ENCODE measurements around the gene C1RL.
"Not testable (repeated sequence)": the region's sequence is repeated elsewhere in the genome, so short reads cannot be mapped to it uniquely, and the experiment has no call there.

C1RL gene

DNA sequence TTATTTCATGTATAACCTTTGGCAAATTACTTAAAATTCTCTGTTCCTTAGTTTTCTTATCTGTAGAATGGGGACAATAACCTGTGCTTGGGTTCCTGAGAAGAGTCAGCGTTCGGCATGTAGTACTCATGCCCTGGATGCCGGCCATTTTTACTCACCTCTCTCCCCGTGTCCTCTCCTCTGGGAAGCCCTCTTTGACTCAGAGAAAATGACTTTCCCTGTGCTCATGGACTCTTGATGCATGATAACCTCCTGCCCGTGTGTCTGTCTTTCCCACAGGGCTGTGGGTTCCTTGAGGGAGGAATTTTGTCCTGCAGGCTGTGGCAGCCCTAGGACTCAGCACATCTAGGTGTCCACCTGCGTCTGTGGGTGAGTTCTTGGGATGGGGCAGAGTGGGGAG lies 5.8 kb upstream of the C1RL start:
- DNase-seq (ENCODE audit: low read depth in 3 of 3), result no peak

- DNase-seq (ENCODE audit: low read depth in 3 of 3), result no peak
Measured at GRCh38 chr12:7114008-7114407, 5.0 kb upstream of the C1RL start.

DNA sequence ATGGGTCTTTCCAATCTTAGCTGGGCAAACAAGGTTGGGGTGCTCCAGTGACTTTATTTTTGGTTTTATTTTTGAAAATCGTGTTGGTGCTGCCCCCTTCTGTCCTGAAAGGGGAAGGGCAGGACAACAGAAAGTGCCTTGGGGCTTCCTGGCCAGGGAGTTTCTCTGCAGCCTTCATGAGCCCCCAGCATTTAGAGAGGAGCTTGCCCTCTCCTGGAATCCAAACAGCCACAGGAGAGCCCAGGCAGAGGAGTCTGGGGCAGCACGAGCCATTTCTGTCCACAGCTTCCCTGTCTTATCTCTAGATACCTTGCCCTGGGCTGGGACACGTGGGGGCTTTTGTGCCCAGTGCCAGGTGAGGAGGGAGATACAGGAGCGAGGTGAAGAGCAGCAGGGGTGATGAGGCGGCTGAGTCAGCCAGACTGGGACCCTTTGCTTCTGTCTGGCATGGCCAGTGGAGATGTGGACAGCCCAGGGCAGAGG lies 4.4 kb upstream of the C1RL start:
- no peak for DNase-seq (ENCODE audit: low read depth in 3 of 3)

DNA sequence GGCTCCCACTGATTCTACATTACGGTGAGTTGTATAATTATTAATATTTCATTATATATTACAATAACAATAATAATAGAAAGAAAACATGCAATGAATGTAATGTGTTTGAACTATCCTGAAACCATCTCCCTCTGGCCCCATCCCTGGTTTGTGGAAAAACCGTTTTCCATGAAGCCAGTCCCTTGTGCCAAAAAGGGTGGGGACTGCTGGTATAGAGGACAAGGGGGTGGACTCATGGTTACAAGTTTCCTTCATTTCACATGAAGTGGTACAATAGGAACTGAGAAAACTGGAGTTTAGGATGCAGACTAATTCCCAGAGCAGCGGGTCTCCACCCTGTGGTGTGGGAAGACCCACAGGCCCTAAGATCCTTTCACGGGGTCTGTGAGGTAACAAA lies 3.0 kb upstream of the C1RL start:
- DNase-seq (ENCODE audit: low read depth in 3 of 3), result no peak

DNA sequence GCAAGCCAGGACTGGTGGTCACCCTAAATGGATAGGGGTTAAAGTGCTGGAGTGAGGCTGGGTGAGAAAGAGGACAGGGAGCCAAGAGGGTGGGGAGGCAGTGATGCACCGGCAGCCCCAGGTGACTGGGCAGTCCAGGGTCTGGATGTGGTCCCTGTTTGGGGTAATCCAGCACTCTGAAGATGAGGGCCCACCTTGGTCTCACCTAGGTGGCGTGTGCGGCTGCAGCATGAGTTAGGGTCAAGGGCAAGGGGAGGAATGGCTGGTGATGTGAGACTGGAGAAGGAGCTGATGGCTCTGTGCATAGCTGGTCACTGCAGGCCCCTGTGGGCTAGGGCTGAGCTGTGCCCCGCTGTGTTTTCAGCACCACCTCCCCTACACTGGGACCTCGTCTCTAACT lies 1.6 kb upstream of the C1RL start:
- no peak for DNase-seq (ENCODE audit: low read depth in 3 of 3)

DNA sequence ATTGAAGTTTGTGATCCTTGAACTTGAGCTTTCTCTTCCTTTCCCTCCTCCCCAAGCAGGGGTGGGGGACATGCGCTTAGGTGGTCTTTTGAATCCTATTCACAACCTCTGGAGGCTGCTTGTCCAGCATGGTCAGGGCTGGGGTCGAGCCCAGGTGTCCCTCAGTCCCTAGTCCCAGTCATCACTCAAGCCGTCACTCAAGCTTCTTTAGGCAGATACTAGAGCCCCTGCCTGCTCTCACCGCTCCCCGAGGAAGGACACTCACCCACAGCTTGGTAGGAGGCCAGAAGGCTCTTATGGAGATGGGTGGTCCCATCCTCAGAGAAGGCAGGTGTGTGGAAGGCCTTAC lies 532 bp upstream of the C1RL start:
- no peak for DNase-seq (ENCODE audit: low read depth in 3 of 3)

DNA sequence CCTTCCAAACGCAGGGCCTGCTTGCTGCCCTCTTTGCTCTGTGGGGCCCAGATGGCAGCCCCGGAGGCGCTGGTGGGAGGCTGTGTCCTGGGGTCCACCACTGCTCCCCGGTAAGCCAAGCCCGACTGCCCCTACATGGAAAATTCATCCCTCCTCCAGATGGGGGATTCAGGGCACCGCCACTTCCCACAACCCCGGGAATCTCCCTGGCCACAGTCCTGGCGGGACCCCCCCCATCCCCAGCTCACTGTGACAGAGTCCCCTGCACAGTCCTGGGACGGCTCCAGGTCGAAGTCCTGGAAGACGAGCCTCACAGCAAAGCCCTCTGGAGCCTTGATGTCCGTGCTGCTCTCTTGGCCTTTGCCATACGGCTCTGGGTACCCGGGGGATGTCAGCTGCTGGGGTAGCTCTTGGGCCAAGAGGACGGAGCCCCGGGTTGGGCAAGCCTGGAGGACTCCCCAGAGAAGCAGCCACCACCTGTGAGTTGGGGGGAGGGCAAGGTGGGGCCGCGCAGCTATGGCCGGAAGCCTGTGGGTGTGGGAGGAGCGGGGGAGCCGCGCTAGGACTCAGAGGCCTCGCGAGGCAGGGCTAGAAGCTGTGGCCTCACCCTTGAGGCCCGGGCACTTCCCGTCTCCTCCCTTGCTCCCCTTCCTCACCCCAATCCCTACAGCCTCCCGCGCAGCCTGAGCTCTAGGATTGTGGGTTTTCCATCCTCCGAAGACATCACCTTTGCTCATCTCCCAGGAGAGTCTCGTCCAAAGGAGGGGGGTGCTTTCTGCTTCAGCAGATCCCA lies 815 bp downstream of the C1RL start:
- peak; percentile 52 to 53 (median 53) for DNase-seq (ENCODE audit: low read depth in 3 of 3)

GRCh38 chr12:7107636-7108002 lies 1.4 kb downstream of the C1RL start:
- DNase-seq (ENCODE audit: low read depth in 3 of 3), result no peak

DNA sequence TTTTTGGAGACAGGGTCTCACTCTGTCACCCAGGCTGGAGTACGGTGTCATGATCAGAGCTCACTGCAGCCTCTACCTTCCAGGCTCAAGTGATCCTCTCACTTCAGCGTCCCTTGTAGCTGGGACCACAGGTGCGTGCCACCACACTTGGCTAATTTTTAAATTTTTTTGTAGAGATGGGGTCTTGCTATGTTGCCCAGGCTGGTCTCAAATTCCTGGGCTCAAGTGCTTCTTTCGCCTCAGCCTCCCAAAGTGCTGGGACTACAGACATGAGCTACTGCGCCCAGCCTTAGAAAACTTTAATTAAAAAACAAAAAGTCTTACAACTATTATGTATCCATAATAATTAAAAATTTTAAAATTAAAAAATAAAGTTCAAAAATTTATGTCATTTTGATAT lies 1.8 kb downstream of the C1RL start:
- DNase-seq (ENCODE audit: low read depth in 3 of 3), result not testable (repeated sequence)

DNA sequence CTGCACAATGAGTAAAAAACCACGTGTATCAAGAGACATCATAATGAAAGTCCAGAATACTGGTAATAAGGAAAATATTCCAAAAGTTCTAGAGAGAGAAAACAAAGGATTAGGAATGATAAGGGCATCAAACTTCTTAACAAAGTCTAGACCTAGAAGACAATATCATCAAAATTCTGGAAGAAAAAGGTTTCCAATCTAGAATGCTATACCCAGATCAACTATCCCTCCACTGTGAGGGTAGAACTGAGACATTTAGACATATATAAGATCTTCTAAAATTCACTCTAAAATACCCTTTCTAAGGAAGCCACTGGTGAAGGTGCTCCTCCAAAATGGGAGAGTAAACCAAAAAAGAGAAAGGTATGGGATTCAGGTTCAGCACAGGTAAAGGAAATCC lies 2.9 kb downstream of the C1RL start:
- DNase-seq (ENCODE audit: low read depth in 3 of 3), result no peak

DNA sequence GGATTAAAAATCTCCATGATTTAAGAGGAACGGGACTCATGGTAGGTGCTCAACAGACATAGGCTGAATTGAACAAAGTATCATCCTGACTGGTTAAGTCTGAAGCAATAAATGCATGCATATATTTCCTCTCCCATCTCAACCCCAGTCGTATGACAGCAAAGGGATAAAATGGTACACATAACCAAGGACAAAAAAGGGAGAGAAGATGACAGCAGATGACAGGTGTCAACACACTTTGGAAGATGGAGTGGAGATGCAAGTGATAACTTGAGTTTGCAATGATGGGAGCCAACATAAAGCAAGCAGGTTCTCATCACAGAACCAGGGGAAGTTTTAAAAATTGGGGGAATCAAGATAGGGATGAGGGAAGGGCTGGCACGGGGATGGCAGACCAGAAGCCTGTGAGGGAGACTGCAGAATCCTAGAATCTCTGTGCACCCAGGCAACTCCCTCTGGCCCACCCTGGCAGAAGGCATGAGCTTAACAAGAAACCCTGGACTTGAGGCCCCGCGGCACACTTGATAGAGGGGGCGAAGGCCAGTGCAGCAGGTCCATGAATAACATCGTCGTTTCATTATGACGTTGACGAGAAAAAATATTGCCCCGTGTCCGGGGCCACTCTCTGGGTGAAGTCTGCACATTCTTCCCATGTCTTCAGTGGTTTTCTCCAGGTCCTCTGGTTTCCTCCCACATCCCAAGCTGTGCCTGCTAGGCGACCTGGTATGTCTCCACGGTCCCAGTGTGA lies 5.0 kb downstream of the C1RL start:
- DNase-seq (ENCODE audit: low read depth in 3 of 3), result no peak

DNA sequence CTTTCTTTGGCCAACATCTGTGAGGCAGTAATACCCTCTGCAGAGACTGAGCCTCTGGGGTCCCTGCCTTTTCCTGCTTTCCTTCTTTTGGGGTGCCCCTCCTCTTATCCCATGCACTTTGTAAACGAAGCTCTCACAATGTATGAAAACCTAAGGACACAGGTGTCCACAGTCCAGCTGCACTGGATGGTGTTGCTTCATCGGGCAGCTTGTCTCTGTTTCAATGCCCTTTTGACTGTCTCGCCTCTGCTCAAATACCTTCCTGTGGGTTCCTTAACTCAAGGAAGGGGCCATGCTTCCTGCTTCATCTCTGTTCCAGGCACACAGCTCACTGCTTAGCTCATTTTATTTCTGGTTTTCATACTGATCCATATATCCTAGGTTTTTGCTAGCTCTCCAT lies 6.4 kb downstream of the C1RL start:
- DNase-seq (ENCODE audit: low read depth in 3 of 3), result no peak

DNA sequence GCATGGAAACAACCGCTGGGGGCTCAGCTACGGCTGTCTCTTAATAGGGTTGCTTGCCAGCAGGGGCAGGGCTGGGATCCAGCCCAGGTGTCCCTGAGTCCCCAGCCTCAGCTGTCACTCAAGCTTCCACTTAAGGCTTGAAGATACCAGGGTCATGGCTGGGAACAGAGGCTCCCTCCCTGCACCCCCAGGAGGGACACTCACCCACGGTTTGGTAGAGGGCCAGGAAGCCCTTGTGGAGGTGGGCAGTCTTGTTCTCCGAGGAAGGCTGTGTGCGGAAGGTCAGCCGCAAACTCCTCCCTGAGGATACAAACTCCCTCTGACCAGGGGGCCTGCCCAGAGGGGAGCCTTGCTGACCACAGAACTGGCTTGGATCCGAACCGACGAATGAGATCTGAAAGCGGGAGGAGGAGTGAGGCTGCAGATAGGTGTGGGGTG lies 7.3 kb downstream of the C1RL start:
- DNase-seq (ENCODE audit: low read depth in 3 of 3), result no peak

- no peak for DNase-seq (ENCODE audit: low read depth in 3 of 3)
Measured at GRCh38 chr12:7101047-7101693, 7.8 kb downstream of the C1RL start.

- no peak for DNase-seq (ENCODE audit: low read depth in 3 of 3)
Measured at GRCh38 chr12:7100239-7100638, 8.8 kb downstream of the C1RL start.

DNA sequence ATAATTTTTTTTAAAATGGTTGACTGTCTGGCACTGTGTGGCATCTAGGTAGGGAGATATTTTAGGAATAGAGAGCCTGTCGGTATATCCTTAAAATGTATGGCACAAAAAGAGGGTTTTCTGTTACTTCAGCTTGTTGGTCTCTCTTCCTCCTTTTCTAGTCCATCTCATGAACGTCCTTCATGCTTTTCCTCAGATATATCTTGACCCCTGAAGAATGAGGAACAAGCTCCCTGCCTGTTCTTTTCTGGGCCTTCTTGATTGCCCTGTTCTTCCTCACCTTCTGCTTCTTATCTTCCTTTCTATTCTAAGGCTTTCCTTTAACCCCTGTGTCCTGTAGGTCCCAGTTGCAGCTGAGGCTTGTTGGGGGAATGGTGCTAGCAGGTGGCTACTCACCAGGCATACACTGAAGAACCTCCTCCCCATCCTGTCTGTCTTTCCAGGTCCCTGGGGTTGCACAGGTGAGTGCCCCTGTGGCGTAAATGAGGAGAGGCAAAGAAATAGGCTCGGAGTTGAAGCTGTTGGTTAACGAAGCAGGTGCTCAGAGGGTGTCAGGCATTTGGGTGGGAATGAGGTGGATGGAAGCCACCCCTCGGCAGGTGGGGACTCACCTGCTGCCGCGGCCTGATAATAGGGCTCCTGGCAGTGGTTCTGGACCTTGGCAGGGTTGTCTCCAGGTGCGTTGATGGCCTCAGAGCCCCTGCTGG lies 9.6 kb downstream of the C1RL start:
- DNase-seq (ENCODE audit: low read depth in 3 of 3), result no peak

GRCh38 chr12:7096979-7097378 lies 12.0 kb downstream of the C1RL start:
- no peak for DNase-seq (ENCODE audit: low read depth in 3 of 3)

GRCh38 chr12:7096006-7096932 lies 12.7 kb downstream of the C1RL start:
- DNase-seq (ENCODE audit: low read depth in 3 of 3), result no peak

DNA sequence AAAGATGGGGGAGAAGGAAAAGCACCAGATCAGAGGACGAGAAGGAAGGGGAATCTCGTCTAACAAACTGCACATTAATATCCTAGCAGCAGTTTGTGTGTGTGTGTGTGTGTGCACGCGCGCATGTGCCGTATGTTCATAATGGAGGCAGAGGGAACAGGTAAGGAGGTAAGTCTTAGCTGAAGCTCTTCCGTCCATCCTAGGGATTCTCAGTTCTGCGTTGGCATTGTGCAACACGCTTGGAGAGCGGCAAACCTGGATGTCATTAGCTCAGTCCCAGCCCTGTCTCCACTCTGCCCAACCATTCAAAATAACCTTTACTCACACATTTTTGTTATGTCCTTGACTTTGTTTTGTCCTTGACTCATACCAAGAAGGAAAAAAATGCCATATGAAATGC lies 15.1 kb downstream of the C1RL start:
- no peak for DNase-seq (ENCODE audit: low read depth in 3 of 3)

DNA sequence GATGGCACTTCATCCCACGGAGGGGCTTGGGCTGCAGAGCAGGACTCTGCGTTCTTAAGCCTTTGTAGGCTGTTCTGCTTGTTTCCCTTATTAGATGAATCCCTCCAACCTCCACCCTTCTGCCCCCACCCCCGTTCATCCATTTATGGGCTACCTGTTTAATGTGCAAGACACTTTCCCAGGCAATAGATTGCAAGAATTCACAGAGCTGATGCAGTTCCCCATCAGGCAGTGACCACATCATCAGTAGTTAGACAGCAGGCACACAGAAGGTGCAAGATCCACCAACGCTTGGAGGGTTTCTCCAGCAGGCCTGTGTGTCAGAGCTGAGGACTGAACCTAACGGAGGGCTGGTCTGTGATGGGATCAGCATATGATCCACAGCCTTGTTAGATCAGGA lies 15.5 kb downstream of the C1RL start:
- DNase-seq (ENCODE audit: low read depth in 3 of 3), result no peak

- DNase-seq (ENCODE audit: low read depth in 3 of 3), result no peak
Measured at GRCh38 chr12:7092986-7093460, 16.0 kb downstream of the C1RL start.
